IMR-90 (cell line): ENCODE measurements around the gene SCN1B. TPM values are rescaled to one million over a fixed set of nuclear protein-coding genes. Genes with fewer than 3 reads are reported as not detected.

Experiments
- ATAC-seq: fragments of 200-7000 bp; cut with Tn5 transposase; 2 replicates; pipeline ENCODE4 v1.9.1; 2020; ENCODE audit warnings: low read depth, mild to moderate bottlenecking, moderate library complexity
- BruUV-seq: library from RNA; stranded (reverse); fragments of 400-500 nt; replicated peaks from 2 replicates; lab custom pipeline; 2021; lab: Mats Ljungman, UMichigan
- CTCF ChIA-PET: fragments of 300-600 bp; formaldehyde crosslinking; extraction: SDS; loops from one replicate; lab custom pipeline; 2021; ENCODE audit warnings: antibody characterized with exemption; lab: Yijun Ruan, JAX
- POLR2A ChIA-PET: fragments of 300-600 bp; sonication (Branson Sonifier 250); formaldehyde crosslinking; loops from one replicate; lab custom pipeline; 2022; ENCODE audit warnings: antibody characterized with exemption; ENCODE audit not compliant: unreplicated experiment; lab: Charles Lee
- DNase-seq: peaks from one replicate; pipeline ENCODE4 v3.0.0; 2013
- H2AFZ ChIP-seq: replicated peaks from 2 replicates; pipeline ENCODE3; 2013; ENCODE audit warnings: low read length, mild to moderate bottlenecking; ENCODE audit not compliant: poor library complexity
- H2AK5ac ChIP-seq: 2 replicates; pipeline ENCODE4 v1.6.1; 2013; ENCODE audit warnings: low read depth, low read length, inconsistent platforms
- H2AK9ac ChIP-seq: replicated peaks from 2 replicates; pipeline ENCODE3; 2013; ENCODE audit warnings: mild to moderate bottlenecking, low read depth, low read length, moderate library complexity; ENCODE audit not compliant: poor library complexity
- H2BK120ac ChIP-seq: 2 replicates; pipeline ENCODE4 v1.6.1; 2013; ENCODE audit warnings: low read depth, low read length, inconsistent platforms
- H2BK15ac ChIP-seq: 3 replicates; pipeline ENCODE4 v1.6.1; 2013; ENCODE audit warnings: low read depth, low read length, inconsistent platforms
- H2BK20ac ChIP-seq: 2 replicates; pipeline ENCODE4 v1.6.1; 2013; ENCODE audit warnings: low read depth, mild to moderate bottlenecking, inconsistent platforms, low read length, moderate library complexity
- H2BK5ac ChIP-seq: 2 replicates; pipeline ENCODE4 v1.6.1; 2013; ENCODE audit warnings: mild to moderate bottlenecking, low read depth, low read length, inconsistent platforms; ENCODE audit not compliant: poor library complexity, severe bottlenecking
- H3K14ac ChIP-seq: replicated peaks from 2 replicates; pipeline ENCODE4 v1.6.1; 2013; ENCODE audit warnings: low read depth, low read length, inconsistent platforms
- H3K18ac ChIP-seq: 2 replicates; pipeline ENCODE4 v1.6.1; 2013; ENCODE audit warnings: low read depth, low read length, control low read depth
- H3K23ac ChIP-seq: 2 replicates; pipeline ENCODE4 v1.6.1; 2013; ENCODE audit warnings: low read depth, low read length, inconsistent platforms
- H3K27ac ChIP-seq: 2 replicates; pipeline ENCODE4 v1.5.1; 2013; ENCODE audit warnings: mild to moderate bottlenecking, control low read depth, low read length; ENCODE audit not compliant: insufficient read depth
- H3K27me3 ChIP-seq: 2 replicates; pipeline ENCODE4 v1.6.1; 2013; ENCODE audit warnings: low read length; ENCODE audit not compliant: control insufficient read depth, insufficient read depth
- H3K36me3 ChIP-seq: 2 replicates; pipeline ENCODE4 v1.6.1; 2013; ENCODE audit warnings: low read length, mixed read lengths; ENCODE audit not compliant: control insufficient read depth, insufficient read depth
- H3K4ac ChIP-seq: 2 replicates; pipeline ENCODE4 v1.6.1; 2013; ENCODE audit warnings: low read depth, low read length, inconsistent platforms
- H3K4me1 ChIP-seq: 2 replicates; pipeline ENCODE4 v1.6.1; 2013; ENCODE audit warnings: low read length, mixed read lengths; ENCODE audit not compliant: control insufficient read depth, insufficient read depth
- H3K4me2 ChIP-seq: 2 replicates; pipeline ENCODE4 v1.6.1; 2013; ENCODE audit warnings: low read depth, mild to moderate bottlenecking, control low read depth, low read length, moderate library complexity
- H3K4me3 ChIP-seq: 2 replicates; pipeline ENCODE4 v1.5.1; 2013; ENCODE audit warnings: low read depth, mild to moderate bottlenecking, control low read depth, low read length, moderate library complexity; ENCODE audit not compliant: insufficient read depth
- H3K56ac ChIP-seq: 2 replicates; pipeline ENCODE4 v1.6.1; 2013; ENCODE audit warnings: low read length, inconsistent platforms; ENCODE audit not compliant: insufficient read depth; ENCODE audit errors: extremely low read depth
- H3K79me1 ChIP-seq, 2 experiments: 2 replicates each; pipeline ENCODE4 v1.6.1; 2013; ENCODE audit warnings: low read length in 2 of 2, inconsistent platforms in 1 of 2, low read depth in 1 of 2
- H3K9ac ChIP-seq: 2 replicates; pipeline ENCODE4 v1.6.1; 2013; ENCODE audit warnings: low read depth, low read length, control low read depth
- H3K9me1 ChIP-seq: 2 replicates; pipeline ENCODE4 v1.6.1; 2013; ENCODE audit warnings: low read length, inconsistent platforms; ENCODE audit not compliant: insufficient read depth
- H3K9me3 ChIP-seq: 2 replicates; pipeline ENCODE4 v1.6.1; 2013; ENCODE audit warnings: low read length; ENCODE audit not compliant: control insufficient read depth, insufficient read depth
- H4K20me1 ChIP-seq: 2 replicates; pipeline ENCODE4 v1.6.1; 2013; ENCODE audit warnings: low read length, inconsistent platforms; ENCODE audit not compliant: insufficient read depth
- H4K5ac ChIP-seq: 2 replicates; pipeline ENCODE4 v1.6.1; 2013; ENCODE audit warnings: mild to moderate bottlenecking, low read depth, low read length, control low read depth
- H4K8ac ChIP-seq, 2 experiments: 2 replicates each; pipeline ENCODE4 v1.6.1; 2013; ENCODE audit warnings: low read depth in 2 of 2, low read length in 2 of 2, control low read depth in 1 of 2, inconsistent platforms in 1 of 2
- H4K91ac ChIP-seq: 2 replicates; pipeline ENCODE4 v1.6.1; 2013; ENCODE audit warnings: low read depth, low read length, inconsistent platforms; ENCODE audit not compliant: insufficient read depth
- CEBPB ChIP-seq: IDR thresholded peaks from 2 replicates; pipeline ENCODE4 v1.6.1; 2012; ENCODE audit warnings: low read depth, low read length, improper control_type of control experiment
- CHD1 ChIP-seq: IDR thresholded peaks from 2 replicates; pipeline ENCODE4 v1.6.1; 2012; ENCODE audit warnings: low read depth, low read length, improper control_type of control experiment
- CTCF ChIP-seq: conservative IDR thresholded peaks from 2 replicates; pipeline ENCODE4 v1.5.1; 2012; ENCODE audit warnings: mild to moderate bottlenecking, low read depth, low read length, improper control_type of control experiment
- FOS ChIP-seq: fragments of 150-350 bp; IDR thresholded peaks from 2 replicates; pipeline ENCODE4 v1.6.1; 2016; ENCODE audit warnings: low read depth, low read length
- MAFK ChIP-seq: IDR thresholded peaks from 2 replicates; pipeline ENCODE4 v1.6.1; 2012; ENCODE audit warnings: low read depth, low read length, improper control_type of control experiment
- MAZ ChIP-seq: IDR thresholded peaks from 2 replicates; pipeline ENCODE4 v1.6.1; 2012; ENCODE audit warnings: low read depth, mild to moderate bottlenecking, low read length, improper control_type of control experiment, moderate library complexity, borderline replicate concordance
- MXI1 ChIP-seq: IDR thresholded peaks from 2 replicates; pipeline ENCODE4 v1.6.1; 2012; ENCODE audit warnings: low read depth, mild to moderate bottlenecking, low read length, moderate library complexity, borderline replicate concordance
- NFE2L2 ChIP-seq: fragments of 150-350 bp; IDR thresholded peaks from 2 replicates; pipeline ENCODE4 v1.6.1; 2016; ENCODE audit warnings: low read depth, mild to moderate bottlenecking, low read length
- POLR2A ChIP-seq: IDR thresholded peaks from 2 replicates; pipeline ENCODE4 v1.6.1; 2012; ENCODE audit warnings: mild to moderate bottlenecking, low read depth, low read length
- RAD21 ChIP-seq: IDR thresholded peaks from 2 replicates; pipeline ENCODE4 v1.6.1; 2012; ENCODE audit warnings: low read length, improper control_type of control experiment
- RCOR1 ChIP-seq: IDR thresholded peaks from 2 replicates; pipeline ENCODE4 v1.6.1; 2012; ENCODE audit warnings: mild to moderate bottlenecking, low read length, improper control_type of control experiment; ENCODE audit not compliant: insufficient replicate concordance
- RFX5 ChIP-seq: IDR thresholded peaks from 2 replicates; pipeline ENCODE4 v1.8.0; 2012; ENCODE audit warnings: low read depth, mild to moderate bottlenecking, low read length, moderate library complexity
- SMC3 ChIP-seq: fragments of 150-350 bp; IDR thresholded peaks from 2 replicates; pipeline ENCODE4 v1.6.1; 2016; ENCODE audit warnings: low read depth, mild to moderate bottlenecking, antibody characterized with exemption, low read length, moderate library complexity
- WGBS, 2 experiments: methylation state at CpG; one replicate each; pipeline versions ENCODE4 v1.1.5 to v1.1.7; 2013; ENCODE audit warnings: missing lambda C conversion rate in 2 of 2; ENCODE audit not compliant: insufficient read length in 1 of 2; ENCODE audit errors: extremely low coverage in 2 of 2; 5-methylcytosine and 5-hydroxymethylcytosine counted together
- dilution Hi-C: fragments of 300-500 bp; cut with HindIII; formaldehyde crosslinking; loops from one replicate; pipeline ENCODE4 v1.14.3; 2018; ENCODE audit warnings: low sequenced_read_pairs; ENCODE audit not compliant: unreplicated experiment
- in situ Hi-C: fragments of 300-500 bp; cut with MboI; formaldehyde crosslinking; loops from 3 replicates; pipeline ENCODE4 v1.14.3; 2019; ENCODE audit warnings: low sequenced_read_pairs, inconsistent platforms, mixed read lengths
- intact Hi-C: fragments of 100-400 bp; cut with micrococcal nuclease; formaldehyde crosslinking; loops from 2 replicates; pipeline ENCODE4 v1.10.0; 2022
- polyA plus RNA-seq, 3 experiments: library from polyadenylated mRNA; depleted of rRNA; stranded (reverse); fragments of >200 nt; gene quantifications; 2 replicates each; pipeline ENCODE4 v1.2.3, GENCODE V29; 2012; ENCODE audit warnings: low replicate concordance in 1 of 3
- total RNA-seq: library from RNA; depleted of rRNA; stranded (reverse); fragments of >200 nt; gene quantifications from 2 replicates; pipeline ENCODE4 v1.2.3, GENCODE V29; 2012
- TF ChIP-seq, protein P1 (sequence below): fragments of 150-350 bp; IDR thresholded peaks from 2 replicates; pipeline ENCODE4 v1.6.1; 2016; ENCODE audit warnings: low read depth, mild to moderate bottlenecking, low read length, moderate library complexity, borderline replicate concordance
- TF ChIP-seq, protein P2 (sequence below): fragments of 150-350 bp; IDR thresholded peaks from 2 replicates; pipeline ENCODE4 v1.6.1; 2017; ENCODE audit warnings: mild to moderate bottlenecking, antibody characterized with exemption, low read length, low read depth

Gene SCN1B
- total and polyA plus RNA-seq, 2 of the 4 experiments (the other 2 are of a cell fraction): 2.0 to 9.6 TPM

GRCh38 chr19:34989298-34989697, 41.0 kb upstream of the SCN1B start:
- CTCF ChIA-PET: interaction anchor here (0.6 kb wide), 1 partner anchor 121 kb away, joined by 3 read pairs; no protein-coding TSS in a partner anchor
- POLR2A ChIA-PET: no interaction called here
- dilution Hi-C loops (no loop called here), in situ Hi-C loops (no loop called here), intact Hi-C loops (no loop called here)
- H4K8ac ChIP-seq: no peak overlapping the region
- DNase-seq: no peak
- no peak overlapping the region for H2BK20ac ChIP-seq
- H4K91ac ChIP-seq: no peak overlapping the region
- no peak overlapping the region for H3K23ac ChIP-seq
- no peak overlapping the region for H2AK9ac ChIP-seq
- no peak overlapping the region for H3K4me2 ChIP-seq
- H3K14ac ChIP-seq: no peak overlapping the region
- no peaks in the 10 kb centered on the region for H4K20me1 ChIP-seq
- H3K9me3 ChIP-seq: no peaks in the 10 kb centered on the region
- no peaks in the 10 kb centered on the region for H3K9me1 ChIP-seq
- no peak overlapping the region for H3K9ac ChIP-seq
- no peak overlapping the region for H3K27ac ChIP-seq
- no peak overlapping the region for H3K4ac ChIP-seq
- no peak overlapping the region for H2BK15ac ChIP-seq
- H2BK120ac ChIP-seq: no peak overlapping the region
- H3K4me1 ChIP-seq: no peaks in the 10 kb centered on the region
- ATAC-seq: no peak
- no peak overlapping the region for H2BK5ac ChIP-seq
- TF ChIP-seq SMC3: no peak
- no peak for TF ChIP-seq RAD21
- no peak for TF ChIP-seq RFX5
- TF ChIP-seq CEBPB: no peak
- TF ChIP-seq MAFK: no peak
- TF ChIP-seq FOS: no peak
- TF ChIP-seq NFE2L2: no peak
- TF ChIP-seq, protein P1, sequence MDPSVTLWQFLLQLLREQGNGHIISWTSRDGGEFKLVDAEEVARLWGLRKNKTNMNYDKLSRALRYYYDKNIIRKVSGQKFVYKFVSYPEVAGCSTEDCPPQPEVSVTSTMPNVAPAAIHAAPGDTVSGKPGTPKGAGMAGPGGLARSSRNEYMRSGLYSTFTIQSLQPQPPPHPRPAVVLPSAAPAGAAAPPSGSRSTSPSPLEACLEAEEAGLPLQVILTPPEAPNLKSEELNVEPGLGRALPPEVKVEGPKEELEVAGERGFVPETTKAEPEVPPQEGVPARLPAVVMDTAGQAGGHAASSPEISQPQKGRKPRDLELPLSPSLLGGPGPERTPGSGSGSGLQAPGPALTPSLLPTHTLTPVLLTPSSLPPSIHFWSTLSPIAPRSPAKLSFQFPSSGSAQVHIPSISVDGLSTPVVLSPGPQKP: no peak
- TF ChIP-seq POLR2A: no peak
- TF ChIP-seq MAZ: no peak
- no peak for TF ChIP-seq CHD1
- TF ChIP-seq MXI1: no peak
- no peak for TF ChIP-seq RCOR1
- TF ChIP-seq, protein P2, sequence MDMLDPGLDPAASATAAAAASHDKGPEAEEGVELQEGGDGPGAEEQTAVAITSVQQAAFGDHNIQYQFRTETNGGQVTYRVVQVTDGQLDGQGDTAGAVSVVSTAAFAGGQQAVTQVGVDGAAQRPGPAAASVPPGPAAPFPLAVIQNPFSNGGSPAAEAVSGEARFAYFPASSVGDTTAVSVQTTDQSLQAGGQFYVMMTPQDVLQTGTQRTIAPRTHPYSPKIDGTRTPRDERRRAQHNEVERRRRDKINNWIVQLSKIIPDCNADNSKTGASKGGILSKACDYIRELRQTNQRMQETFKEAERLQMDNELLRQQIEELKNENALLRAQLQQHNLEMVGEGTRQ: no peak
- no peak for TF ChIP-seq CTCF
- no TSS peak for BruUV-seq
- no peak overlapping the region for H3K4me3 ChIP-seq
- no peaks in the 10 kb centered on the region for H3K36me3 ChIP-seq
- no peak overlapping the region for H3K18ac ChIP-seq
- H2AFZ ChIP-seq: no peak overlapping the region
- no peak overlapping the region for H4K5ac ChIP-seq
- H3K79me1 ChIP-seq: no peaks in the 10 kb centered on the region
- H3K27me3 ChIP-seq: peaks cover 8% of the 10 kb centered on the region
- H3K56ac ChIP-seq: no peak overlapping the region
- no CpG with 5 or more reads among the region's 6 CpGs for WGBS, 2 experiments
- H2AK5ac ChIP-seq: no peak overlapping the region
